ENCODE results near the gene ACOT4. TPM values are rescaled to one million over a fixed set of nuclear protein-coding genes. Genes with fewer than 3 reads are reported as not detected.
"Not testable (repeated sequence)": the region's sequence is repeated elsewhere in the genome, so short reads cannot be mapped to it uniquely, and the experiment has no call there.

The ACOT4 gene, protein sequence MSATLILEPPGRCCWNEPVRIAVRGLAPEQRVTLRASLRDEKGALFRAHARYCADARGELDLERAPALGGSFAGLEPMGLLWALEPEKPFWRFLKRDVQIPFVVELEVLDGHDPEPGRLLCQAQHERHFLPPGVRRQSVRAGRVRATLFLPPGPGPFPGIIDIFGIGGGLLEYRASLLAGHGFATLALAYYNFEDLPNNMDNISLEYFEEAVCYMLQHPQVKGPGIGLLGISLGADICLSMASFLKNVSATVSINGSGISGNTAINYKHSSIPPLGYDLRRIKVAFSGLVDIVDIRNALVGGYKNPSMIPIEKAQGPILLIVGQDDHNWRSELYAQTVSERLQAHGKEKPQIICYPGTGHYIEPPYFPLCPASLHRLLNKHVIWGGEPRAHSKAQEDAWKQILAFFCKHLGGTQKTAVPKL
- total RNA-seq: 1 to 10 TPM; 1.1 to 1.6 TPM
- long read RNA-seq, partial matches to known transcripts: 0 of 3 reads
- long read RNA-seq, other reads (novel, unspliced or antisense): 0 of 3 reads

DNA sequence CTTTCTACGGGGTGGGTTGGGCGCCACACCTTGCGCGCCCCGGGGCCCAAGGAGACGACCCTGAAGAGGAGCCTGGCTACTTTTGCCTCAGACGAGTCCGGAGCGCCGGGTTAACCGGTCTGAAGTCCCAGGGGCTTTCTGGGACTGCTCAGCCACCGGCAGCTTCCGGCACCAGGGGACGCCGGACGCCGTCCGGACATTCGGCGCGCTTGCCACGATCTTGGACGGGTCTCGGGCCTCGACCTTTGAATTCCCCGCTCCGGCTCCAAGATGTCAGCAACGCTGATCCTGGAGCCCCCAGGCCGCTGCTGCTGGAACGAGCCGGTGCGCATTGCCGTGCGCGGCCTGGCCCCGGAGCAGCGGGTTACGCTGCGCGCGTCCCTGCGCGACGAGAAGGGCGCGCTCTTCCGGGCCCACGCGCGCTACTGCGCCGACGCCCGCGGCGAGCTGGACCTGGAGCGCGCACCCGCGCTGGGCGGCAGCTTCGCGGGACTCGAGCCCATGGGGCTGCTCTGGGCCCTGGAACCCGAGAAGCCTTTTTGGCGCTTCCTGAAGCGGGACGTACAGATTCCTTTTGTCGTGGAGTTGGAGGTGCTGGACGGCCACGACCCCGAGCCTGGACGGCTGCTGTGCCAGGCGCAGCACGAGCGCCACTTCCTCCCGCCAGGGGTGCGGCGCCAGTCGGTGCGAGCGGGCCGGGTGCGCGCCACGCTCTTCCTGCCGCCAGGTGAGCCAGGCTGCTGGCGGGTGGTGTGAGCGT is at the start of gene ACOT4:
Gene ACOT4 (plus strand): TSS at position 184 of the 760 bp plus-strand sequence. CDS start 87 bp downstream, at position 271.
- intact Hi-C loops (cut with DNase I): no loop called here
- DNase-seq (no peak), ATAC-seq (peak; percentile 92 to 94)

DNA sequence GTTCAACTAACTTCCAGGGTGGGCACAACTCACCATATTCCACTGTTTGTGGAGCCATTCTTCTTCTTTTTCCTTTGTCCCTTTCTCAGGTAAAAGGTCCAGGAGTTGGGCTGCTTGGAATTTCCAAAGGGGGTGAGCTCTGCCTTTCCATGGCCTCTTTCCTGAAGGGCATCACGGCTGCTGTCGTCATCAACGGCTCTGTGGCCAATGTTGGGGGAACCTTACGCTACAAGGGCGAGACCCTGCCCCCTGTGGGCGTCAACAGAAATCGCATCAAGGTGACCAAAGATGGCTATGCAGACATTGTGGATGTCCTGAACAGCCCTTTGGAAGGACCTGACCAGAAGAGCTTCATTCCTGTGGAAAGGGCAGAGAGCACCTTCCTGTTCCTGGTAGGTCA is 48.7 kb upstream of the ACOT4 start:
- intact Hi-C loops (cut with DNase I); DNase-seq; ATAC-seq: not testable (repeated sequence)

DNA sequence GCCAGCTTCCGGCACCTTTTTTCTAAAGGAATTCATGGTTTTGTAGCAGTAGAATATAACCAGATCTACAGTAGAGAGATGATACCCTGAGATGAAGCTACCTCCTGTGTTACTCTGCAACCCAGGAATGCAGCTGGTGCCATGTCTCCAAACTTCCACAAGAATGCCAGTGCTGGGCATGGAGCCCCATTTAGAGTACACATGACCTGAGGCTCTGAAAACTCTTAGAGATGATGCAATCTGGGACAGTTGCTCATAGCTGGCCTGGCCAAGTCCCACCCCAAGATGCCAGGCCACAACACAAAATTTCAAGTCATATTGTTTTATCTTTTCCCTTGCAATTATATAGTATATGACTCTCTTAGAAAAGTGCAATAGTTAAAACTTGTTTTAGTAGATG is 46.3 kb upstream of the ACOT4 start:
- intact Hi-C loops (cut with DNase I); DNase-seq: not testable (repeated sequence)
- ATAC-seq: peak; percentile 53 to 91

DNA sequence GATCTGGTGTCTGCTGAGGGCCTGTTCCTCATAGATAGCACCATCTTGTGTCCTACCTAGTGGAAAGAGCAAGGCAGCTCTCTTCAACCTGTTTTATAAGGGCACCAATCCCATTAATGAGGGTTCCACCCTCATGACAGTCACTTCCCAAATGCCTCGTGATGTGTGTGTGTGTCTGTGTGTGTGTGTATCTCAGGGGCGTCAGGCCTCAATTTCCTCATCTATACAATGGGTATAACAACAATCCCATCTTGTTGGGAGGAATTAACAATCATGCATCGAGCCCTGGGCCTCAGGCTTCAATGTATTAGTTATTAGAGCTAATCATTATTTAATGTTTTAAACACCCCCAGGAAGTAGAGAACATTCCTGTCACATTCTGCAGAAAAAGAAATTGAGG is 42.6 kb upstream of the ACOT4 start:
- intact Hi-C loops (cut with DNase I); ATAC-seq; DNase-seq: not testable (repeated sequence)

DNA sequence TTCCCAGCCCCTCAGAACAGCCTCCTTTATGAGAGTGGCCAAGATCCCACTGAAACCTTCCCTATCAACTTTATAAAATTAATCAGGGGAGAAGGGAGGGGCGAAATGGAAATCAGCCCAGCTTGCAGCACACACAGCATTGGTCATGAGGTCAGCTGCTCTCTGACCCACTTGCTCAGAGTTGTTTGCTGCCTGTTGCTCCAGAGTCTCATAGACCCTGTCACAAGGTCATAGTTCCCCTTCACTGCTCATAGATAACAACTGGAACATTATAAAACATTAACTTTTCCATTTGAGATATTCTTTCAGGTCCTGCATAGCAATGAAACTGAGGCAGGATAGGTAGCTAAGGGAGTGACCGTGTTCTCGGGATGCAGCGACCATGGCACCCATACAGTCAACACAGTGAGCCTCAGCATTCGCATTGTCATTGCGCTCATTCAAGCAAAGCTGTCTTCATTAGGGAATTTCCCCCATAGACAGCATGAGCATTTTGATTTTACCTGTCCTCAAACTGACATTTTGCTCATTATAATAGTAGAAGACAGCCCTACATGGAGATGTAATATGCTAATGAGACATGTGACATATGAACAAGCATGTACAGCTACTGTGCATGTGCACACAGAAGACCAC is 41.7 kb upstream of the ACOT4 start:
- DNase-seq; intact Hi-C loops (cut with DNase I): not testable (repeated sequence)
- peak in 1 of 2 donors; percentile 72 for ATAC-seq

DNA sequence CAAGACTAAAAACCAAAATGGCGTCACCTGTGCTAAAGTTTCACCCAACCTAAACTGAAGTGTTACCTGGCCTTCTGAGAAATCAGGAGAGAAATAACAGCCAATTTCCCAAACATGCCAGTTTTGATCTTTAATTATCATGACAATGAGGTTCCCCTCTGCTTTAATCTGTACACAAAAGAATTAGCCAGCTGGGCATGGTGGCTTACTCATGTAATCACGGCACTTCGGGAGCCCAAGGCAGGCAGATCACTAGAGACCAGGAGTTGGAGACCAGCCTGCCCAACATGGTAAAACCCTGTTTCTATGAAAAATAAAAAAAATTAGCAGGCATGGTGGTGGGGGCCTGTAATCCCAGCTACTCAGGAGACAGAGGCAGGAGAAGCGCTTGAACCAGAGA is 37.8 kb upstream of the ACOT4 start:
- intact Hi-C loops (cut with DNase I): no loop called here
- no peak for ATAC-seq
- DNase-seq: no peak

DNA sequence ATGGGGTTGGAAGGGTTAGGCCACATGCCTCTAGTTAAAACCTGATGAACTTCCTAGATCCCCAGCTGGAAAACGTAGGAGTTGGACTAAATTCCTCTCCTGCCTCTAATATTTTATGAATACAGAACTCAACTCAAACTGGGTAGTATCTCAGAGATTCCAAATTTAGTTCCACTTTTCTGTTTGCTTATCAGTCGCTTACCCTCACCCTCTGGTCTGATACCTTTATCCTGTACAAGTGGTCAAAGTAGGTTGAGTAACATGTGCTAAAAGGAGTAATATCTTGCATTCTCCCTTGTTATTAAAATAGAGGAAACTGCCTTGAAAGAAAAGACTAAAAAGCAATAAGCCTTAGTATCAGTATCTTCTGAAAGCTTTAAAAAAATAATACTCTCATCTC is 34.5 kb upstream of the ACOT4 start:
- intact Hi-C loops (cut with DNase I); DNase-seq; ATAC-seq: not testable (repeated sequence)

DNA sequence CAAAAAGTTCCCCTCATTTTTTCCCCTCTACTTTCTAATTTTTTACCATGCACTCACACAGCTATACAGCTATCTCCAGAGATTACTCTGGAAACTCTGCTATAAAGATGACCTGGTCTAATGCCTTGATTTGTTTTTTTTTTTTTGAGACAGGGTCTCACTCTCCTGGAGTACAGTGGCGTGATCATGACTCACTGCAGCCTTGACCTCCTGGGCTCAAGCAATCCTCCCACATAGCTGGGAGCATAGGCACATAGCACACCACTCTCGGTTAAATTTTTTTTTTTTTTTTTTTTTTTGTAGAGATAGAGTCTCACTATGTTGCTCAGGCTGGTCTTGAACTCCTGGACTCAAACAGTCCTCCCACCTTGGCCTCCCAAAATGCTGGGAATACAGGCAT is 33.4 kb upstream of the ACOT4 start:
- intact Hi-C loops (cut with DNase I); ATAC-seq; DNase-seq: not testable (repeated sequence)

DNA sequence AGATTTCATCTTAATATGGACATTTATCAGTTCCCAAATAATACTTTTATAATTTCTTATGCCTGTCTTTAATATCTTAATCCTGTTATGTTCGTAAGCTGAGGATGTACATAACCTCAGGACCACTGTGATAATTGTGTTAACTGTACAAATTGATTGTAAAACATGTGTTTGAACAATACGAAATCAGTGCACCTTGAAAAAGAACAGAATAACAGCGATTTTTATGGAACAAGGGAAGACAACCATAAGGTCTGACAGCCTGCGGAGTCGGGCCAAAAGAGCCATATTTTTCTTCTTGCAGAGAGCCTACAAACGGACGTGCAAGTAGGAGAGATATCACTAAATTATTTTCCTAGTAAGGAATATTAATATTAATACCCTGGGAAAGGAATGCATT is 29.4 kb upstream of the ACOT4 start:
- ATAC-seq; intact Hi-C loops (cut with DNase I); DNase-seq: not testable (repeated sequence)

DNA sequence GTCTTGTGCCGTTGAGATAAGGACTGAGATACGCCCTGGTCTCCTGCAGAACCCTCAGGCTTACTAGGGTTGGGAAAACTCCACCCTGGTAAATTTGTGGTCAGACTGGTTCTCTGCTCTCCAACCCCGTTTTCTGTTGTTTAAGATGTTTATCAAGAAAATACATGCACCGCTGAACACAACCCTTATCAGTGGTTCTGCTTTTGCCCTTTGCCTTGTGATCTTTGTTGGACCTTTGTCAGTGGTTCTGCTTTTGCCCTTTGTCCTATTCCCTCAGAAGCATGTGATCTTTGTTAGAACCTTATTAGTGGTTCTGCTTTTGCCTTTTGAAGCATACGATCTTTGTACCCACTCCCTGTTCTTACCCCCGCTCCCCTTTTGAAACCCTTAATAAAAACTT is 29.0 kb upstream of the ACOT4 start:
- ATAC-seq; DNase-seq; intact Hi-C loops (cut with DNase I): not testable (repeated sequence)

DNA sequence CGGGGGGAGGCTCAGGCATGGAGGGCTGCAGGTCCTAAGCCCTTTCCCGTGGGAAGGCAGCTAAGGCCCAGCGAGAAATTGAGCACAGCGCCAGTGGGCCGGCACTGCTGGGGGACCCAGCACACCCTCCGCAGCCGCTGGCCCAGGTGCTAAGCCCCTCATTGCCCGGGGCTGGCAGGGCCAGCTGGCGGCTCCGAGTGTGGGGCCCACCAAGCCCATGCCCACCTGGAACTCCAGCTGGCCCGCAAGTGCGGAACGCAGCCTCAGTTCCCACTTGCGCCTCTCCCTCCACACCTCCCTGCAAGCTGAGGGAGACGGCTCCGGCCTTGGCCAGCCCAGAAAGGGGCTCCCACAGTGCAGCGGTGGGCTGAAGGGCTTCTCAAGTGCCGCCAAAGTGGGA is 25.2 kb upstream of the ACOT4 start:
- DNase-seq; intact Hi-C loops (cut with DNase I); ATAC-seq: not testable (repeated sequence)

DNA sequence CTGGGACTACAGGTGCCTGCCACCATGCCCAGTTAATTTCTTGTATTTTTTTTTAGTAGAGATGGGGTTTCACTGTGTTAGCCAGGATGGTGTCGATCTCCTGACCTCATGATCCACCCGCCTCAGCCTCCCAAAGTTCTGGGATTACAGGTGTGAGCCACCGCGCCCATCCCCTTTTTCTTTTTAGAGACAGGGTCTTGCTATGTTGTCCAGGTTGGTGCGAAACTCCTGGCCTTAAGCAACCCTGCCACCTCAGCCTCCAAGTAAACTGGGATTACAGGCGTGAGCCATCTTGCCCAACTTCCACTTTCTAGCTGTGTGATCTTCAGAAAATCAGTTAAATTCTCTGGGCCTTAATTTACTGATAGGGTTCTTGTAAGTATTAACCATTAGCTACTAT is 24.7 kb upstream of the ACOT4 start:
- intact Hi-C loops (cut with DNase I); DNase-seq; ATAC-seq: not testable (repeated sequence)

DNA sequence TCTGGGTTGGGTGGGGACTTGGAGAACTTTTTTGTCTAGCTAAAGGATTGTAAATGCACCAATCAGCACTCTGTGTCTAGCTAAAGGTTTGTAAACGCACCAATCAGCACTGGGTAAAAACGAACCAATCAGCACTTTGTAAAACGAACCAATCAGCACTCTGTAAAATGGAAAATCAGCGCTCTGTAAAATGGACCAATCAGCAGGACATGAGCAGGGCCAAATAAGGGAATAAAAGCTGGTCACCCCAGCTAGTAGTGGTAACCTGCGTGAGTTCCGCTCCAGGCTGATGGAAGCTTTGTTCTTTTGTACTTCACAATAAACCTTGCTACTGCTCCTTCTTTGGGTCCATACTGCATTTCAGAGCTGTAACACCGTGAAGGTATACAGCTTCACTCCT is 24.3 kb upstream of the ACOT4 start:
- ATAC-seq (no peak), DNase-seq (no peak)
- intact Hi-C loops (cut with DNase I): no loop called here

DNA sequence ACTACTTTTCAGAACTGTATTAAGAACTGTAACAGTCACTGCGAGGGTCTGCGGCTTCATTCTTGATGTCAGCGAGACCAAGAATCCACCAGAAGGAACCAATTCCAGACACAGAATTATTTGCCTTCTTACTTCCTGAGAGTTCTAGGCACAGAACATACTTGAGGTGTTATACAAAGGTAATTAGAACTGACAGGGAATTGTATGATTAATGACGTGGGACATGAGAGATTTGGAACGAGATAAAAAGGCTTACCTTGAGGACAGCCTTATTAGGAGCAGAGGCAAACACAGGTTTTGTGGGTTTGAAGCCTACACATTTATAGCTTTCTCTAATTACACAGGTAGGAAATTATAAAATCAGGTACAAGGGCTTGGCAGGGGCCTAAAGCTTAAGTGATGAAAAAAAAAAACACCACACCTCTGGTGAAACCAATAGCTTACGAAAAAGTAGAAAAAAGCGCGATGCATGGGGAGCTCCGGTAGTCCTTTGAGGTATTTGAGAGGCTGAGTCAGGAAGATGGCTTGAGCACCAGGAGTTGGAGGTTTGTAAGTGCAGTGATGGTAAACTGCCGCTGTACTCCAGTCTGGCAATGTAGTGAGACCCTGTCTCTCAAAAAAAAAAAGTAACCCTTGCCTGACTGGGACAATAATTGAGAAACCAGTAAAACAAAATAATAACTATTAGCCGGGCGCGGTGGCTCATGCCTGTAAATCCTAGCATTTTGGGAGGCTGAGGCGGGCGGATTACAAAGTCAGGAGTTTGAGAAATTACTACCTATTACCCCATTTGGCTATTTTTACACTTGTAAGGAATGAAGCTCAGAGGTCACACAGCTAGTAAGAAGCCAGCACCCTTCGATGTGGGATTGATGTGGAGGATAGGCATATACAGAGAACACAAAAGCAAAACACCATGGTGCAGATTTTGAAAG is 23.5 kb upstream of the ACOT4 start:
- intact Hi-C loops (cut with DNase I): no loop called here
- peak in 1 of 2 donors; percentile 25 for ATAC-seq
- DNase-seq: no peak

DNA sequence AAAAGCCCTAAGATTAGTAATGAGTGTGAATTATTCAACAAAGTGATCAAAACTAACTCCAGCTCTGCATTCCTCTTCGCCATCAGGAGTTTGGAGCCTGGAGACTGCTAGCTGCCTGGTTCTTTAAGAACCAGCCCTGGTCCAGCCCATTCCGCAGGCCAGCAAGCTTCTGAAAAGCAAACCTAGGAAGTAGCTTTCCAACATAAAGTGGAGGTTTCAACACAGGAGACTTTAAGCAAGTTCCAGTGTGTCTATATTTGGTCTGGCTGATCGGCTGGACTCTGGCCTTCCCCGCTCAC is 22.8 kb upstream of the ACOT4 start:
- ATAC-seq; intact Hi-C loops (cut with DNase I); DNase-seq: not testable (repeated sequence)

DNA sequence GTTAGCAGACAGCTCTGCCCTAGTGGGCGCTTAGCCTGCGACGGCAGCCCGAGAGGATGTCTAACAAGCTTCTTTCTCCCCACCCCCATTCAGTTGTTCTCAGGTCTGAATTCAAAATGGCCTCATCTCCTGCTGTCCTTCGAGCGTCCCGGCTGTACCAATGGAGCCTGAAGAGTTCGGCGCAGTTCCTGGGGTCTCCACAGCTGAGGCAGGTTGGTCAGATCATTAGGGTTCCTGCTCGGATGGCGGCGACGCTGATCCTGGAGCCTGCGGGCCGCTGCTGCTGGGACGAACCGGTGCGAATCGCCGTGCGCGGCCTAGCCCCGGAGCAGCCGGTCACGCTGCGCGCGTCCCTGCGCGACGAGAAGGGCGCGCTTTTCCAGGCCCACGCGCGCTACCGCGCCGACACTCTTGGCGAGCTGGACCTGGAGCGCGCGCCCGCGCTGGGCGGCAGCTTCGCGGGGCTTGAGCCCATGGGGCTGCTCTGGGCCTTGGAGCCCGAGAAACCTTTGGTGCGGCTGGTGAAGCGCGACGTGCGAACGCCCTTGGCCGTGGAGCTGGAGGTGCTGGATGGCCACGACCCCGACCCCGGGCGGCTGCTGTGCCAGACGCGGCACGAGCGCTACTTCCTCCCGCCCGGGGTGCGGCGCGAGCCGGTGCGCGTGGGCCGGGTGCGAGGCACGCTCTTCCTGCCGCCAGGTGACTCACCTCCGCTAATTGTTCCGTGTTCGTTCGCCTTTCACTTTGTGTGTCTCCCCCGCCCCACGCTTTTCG is 22.3 kb upstream of the ACOT4 start, which contains the start of gene ACOT2:
Gene ACOT2 (plus strand): TSS at position 29 of the 774 bp plus-strand sequence. CDS start 28 bp downstream, at position 57.
- ATAC-seq (peak; percentile 91 to 92), DNase-seq (peak; percentile 85)
- intact Hi-C loops (cut with DNase I): not testable (repeated sequence)

DNA sequence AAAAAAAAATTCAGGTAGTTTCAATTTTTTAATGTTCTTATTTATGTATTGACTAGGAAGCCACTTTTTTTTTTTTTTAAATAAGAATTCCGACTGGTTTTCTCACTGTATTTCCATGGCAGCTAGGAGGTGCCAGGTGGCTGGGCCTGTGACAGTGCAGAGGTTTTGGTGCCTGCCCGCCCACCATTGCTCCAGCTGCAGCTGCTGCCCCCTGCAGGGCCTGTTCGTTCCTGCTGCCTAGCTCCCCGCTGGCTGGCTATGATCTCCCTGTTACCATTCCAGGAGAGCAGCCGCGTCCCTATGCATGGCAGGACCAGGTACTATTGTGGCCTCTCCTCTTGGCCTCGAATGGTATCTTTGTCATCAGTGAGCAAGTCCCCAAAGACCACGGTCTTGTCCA is 20.8 kb upstream of the ACOT4 start:
- DNase-seq (peak; percentile 59), ATAC-seq (peak; percentile 28 to 67)
- intact Hi-C loops (cut with DNase I): loop anchor here in 1 of 2 donors (10.0 kb wide), 1 partner anchor 56 kb away; no protein-coding TSS in a partner anchor

Measured in left cardiac atrium (tissue), 4 donors.